Activated CD8-positive, alpha-beta memory T cell treated with anti-CD3 and anti-CD28 coated beads for 4 hours (primary cell): ENCODE data around the gene POLA1.
A peak's percentile ranks its signal among the peaks of the same experiment; 100 is the strongest.
"Not testable (repeated sequence)": the region's sequence is repeated elsewhere in the genome, so short reads cannot be mapped to it uniquely, and the experiment has no call there.

Experiments used
- DNase-seq, 2 donors: peaks; one replicate each; pipeline ENCODE4 v3.0.0-alpha.2; 2020; ENCODE audit warnings: low read depth in 2 of 2

POLA1 gene, protein sequence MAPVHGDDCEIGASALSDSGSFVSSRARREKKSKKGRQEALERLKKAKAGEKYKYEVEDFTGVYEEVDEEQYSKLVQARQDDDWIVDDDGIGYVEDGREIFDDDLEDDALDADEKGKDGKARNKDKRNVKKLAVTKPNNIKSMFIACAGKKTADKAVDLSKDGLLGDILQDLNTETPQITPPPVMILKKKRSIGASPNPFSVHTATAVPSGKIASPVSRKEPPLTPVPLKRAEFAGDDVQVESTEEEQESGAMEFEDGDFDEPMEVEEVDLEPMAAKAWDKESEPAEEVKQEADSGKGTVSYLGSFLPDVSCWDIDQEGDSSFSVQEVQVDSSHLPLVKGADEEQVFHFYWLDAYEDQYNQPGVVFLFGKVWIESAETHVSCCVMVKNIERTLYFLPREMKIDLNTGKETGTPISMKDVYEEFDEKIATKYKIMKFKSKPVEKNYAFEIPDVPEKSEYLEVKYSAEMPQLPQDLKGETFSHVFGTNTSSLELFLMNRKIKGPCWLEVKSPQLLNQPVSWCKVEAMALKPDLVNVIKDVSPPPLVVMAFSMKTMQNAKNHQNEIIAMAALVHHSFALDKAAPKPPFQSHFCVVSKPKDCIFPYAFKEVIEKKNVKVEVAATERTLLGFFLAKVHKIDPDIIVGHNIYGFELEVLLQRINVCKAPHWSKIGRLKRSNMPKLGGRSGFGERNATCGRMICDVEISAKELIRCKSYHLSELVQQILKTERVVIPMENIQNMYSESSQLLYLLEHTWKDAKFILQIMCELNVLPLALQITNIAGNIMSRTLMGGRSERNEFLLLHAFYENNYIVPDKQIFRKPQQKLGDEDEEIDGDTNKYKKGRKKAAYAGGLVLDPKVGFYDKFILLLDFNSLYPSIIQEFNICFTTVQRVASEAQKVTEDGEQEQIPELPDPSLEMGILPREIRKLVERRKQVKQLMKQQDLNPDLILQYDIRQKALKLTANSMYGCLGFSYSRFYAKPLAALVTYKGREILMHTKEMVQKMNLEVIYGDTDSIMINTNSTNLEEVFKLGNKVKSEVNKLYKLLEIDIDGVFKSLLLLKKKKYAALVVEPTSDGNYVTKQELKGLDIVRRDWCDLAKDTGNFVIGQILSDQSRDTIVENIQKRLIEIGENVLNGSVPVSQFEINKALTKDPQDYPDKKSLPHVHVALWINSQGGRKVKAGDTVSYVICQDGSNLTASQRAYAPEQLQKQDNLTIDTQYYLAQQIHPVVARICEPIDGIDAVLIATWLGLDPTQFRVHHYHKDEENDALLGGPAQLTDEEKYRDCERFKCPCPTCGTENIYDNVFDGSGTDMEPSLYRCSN (N-terminal part only)

GRCh38 chrX:24693453-24694202 is at the start of gene POLA1:
Gene POLA1 (plus strand): TSS chrX:24693918. CDS start chrX:24693962, 44 bp downstream.
- peak; percentile 28 to 31 for DNase-seq

GRCh38 chrX:24646006-24646405 is 47.7 kb upstream of the POLA1 start:
- no peak for DNase-seq

- DNase-seq: no peak
Observed at GRCh38 chrX:24646745-24647182, 47.0 kb upstream of the POLA1 start.

GRCh38 chrX:24647257-24648058 is 46.3 kb upstream of the POLA1 start, which contains the start of gene PCYT1B:
Gene PCYT1B (minus strand): TSS chrX:24647347. CDS start chrX:24647105, 242 bp downstream.
- peak; percentile 9 to 22 for DNase-seq

GRCh38 chrX:24648495-24648894 is 45.2 kb upstream of the POLA1 start:
- DNase-seq: no peak

GRCh38 chrX:24651783-24652182 is 41.9 kb upstream of the POLA1 start:
- DNase-seq: no peak

DNA sequence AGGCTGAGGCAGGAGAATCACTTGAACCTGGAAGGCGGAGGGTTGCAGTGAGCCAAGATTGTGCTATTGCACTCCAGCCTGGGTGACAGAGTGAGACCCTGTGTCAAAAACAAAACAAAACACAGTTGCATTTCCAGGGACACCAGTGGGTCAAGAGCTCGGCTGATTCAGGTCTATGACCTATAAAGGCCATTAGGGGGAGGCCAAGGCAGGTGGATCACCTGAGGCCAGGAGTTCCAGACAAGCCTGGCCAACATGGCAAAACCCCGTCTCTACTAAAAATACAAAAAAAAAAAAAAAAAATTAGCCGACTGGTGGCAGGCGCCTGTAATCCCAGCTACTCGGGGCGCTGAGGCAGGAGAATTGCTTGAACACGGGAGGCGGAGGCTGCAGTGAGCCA is 38.0 kb upstream of the POLA1 start:
- not testable (repeated sequence) for DNase-seq

GRCh38 chrX:24657671-24658386 is 35.9 kb upstream of the POLA1 start:
- no peak for DNase-seq

DNA sequence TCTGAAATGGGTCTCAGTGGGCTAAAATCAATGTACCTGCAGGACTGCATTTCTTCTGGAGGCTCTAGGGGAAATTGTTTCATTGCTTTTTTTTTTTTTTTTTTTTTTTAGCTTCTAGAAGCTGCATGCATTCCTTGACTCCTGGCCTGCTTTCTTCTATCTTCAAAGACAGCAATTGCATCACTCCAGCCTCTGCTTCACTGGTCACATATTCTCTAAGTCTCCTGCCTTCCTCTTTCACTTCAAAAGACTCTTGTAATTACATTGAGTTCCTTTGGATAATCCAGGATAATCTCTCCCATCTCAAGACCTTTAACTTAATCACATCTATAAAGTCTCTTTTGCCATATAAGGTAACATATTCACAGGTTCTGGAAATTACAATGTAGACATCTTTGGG is 35.3 kb upstream of the POLA1 start:
- DNase-seq: no peak

- DNase-seq: no peak
Observed at GRCh38 chrX:24659106-24659505, 34.6 kb upstream of the POLA1 start.

DNA sequence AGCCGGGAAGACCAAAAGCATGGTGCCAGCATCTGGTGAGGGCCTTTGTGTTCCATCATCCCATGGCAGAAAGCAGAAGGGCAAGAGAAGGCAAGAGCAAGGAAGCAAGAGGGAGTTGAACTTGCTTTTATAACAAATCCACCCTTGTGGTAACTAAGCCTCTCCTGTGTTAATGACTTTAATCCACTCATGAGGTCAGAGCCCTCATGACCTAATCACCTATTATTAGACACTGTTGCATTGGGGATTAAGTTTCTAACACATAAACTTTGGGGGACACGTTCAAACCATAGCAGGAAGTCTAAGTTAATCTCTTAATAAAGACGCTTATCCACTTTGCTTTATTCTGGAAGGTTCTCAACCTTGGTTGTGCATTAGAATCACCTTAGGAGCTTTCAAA is 34.1 kb upstream of the POLA1 start:
- DNase-seq: no peak

- no peak for DNase-seq
Observed at GRCh38 chrX:24661292-24661691, 32.4 kb upstream of the POLA1 start.

- no peak for DNase-seq
Observed at GRCh38 chrX:24662352-24662751, 31.4 kb upstream of the POLA1 start.

- no peak for DNase-seq
Observed at GRCh38 chrX:24668111-24668510, 25.6 kb upstream of the POLA1 start.

- no peak for DNase-seq
Observed at GRCh38 chrX:24672701-24673190, 21.0 kb upstream of the POLA1 start.

GRCh38 chrX:24673424-24673823 is 20.3 kb upstream of the POLA1 start:
- no peak for DNase-seq

DNA sequence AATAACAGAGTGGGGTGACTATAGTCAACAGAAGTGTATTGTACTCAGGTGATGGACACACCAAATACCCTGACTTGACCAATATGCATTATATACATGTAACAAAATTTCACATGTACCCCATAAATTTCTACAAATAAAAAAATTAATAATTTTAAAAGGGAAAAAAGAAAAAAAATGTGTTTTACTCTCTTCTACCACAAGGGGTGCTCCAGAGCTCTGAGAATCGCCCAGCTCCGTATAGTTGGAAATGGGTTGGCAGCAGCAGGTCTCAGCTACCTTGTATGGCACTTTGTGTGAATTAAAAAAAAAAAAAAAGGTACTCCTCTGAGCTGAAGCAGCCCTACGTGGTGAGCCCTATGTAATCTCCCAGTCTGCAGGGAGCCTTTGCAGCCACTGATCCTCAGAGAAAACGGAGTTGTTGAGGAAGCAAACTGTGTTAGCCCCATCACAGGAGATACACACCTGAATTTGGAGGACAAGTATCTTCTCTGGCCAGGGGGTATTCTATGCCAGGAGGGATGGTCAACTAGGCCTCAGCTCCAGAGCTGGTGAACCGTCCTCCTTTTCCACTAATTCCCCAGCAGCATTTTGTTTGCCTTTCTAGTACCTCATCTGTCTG is 17.2 kb upstream of the POLA1 start:
- no peak for DNase-seq

DNA sequence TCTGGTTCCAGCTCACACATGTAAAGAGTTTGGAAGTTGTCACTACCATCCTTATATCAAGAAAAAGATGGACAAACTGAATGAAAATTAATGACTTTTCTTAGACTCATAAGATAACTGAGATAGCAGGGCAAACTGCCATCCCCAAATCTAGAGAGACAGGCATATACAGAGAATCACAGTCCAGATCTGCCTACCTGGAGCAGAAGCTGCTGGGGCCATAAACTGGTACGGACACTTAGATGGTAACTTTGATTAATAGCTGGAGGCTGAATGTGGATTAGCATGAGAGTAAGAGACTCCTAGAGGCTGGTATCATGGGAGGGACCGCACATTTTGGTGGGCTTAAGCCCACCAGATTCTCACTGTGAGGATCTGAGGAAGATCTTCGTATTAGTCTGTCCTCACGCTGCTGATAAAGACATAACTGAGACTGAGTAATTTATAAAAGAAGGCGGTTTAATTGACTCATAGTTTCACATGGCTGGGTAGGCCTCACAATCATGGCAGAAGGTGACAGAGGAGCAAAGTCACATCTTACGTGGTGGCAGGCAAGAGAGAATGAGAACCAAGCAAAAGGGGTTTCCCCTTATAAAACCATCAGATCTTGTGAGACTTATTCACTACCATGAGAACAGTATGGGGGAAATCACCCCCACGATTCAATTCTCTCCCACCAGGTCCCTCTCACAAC is 10.8 kb upstream of the POLA1 start:
- no peak for DNase-seq
